Central memory CD4-positive, alpha-beta T cell (primary cell): ENCODE data around the gene SKIDA1.
A peak's percentile ranks its signal among the peaks of the same experiment; 100 is the strongest.

Experiments
- DNase-seq: peaks from one replicate; pipeline ENCODE4 v3.0.0; 2022

The SKIDA1 gene

DNA sequence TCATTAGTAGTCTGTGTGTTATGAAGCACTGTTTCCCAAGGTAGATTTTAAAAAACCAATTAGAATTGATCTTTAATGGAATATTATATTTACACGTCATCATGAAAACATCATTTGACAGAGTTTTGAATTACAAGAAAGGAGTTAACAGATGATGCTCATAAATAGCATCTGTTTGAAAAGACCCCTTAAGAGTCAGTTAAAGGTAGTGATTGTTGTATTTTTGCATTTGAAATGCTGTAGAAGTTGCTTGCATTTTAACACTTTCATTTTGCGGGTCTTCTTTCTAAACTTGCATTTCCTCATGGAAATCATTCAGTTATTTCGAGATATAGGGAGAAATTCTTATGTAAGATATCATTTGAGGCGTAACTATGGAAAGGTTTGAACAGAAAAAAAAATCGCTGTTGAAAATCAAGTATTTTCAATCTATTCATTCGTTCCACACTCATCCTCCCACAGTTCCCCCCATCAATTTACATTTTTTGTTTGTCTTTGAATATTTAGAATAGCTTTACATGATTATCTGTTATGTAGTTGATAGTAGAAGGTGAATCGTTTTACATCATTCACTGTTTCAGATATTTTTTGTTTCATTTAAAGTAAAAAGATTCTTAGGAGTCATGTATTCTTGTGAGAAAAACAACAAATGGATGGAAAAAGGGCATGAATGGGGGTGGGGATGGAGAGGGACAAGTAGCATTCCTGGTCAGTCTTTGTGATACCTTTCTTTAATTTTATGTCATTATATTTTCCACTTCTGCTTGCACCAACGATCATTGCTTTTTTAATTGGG is 3.0 kb upstream of the SKIDA1 start:
- DNase-seq: no peak

DNA sequence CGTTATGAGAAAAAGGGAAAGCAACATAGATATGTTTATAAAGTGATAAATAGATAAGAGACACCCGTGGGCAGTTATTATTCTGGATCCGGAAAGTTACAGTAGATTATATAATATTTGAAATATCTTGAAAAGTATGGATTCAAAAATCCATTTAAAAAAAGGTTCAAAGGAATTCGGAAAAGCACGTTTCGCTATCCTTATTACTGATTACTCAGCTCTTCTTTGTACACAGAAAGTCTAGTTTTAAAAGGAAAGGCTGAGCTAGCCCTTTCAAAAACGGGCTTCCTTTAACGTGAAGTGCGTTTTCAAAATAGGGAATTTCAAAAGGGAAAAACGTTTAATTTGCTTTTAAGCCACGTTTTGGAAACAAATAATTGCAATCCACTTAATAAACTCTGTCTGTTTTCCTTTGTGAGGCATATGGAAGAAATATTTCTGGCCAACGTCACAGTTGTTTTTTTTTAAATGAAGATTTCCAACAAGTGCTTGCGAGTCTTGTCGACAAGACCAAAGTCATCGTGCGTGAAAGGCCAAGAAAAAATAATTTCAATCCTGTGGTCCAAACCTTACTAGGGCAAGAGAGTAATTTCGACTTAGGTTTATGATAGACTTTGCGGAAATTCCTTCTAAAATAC is 2.2 kb upstream of the SKIDA1 start:
- no peak for DNase-seq

DNA sequence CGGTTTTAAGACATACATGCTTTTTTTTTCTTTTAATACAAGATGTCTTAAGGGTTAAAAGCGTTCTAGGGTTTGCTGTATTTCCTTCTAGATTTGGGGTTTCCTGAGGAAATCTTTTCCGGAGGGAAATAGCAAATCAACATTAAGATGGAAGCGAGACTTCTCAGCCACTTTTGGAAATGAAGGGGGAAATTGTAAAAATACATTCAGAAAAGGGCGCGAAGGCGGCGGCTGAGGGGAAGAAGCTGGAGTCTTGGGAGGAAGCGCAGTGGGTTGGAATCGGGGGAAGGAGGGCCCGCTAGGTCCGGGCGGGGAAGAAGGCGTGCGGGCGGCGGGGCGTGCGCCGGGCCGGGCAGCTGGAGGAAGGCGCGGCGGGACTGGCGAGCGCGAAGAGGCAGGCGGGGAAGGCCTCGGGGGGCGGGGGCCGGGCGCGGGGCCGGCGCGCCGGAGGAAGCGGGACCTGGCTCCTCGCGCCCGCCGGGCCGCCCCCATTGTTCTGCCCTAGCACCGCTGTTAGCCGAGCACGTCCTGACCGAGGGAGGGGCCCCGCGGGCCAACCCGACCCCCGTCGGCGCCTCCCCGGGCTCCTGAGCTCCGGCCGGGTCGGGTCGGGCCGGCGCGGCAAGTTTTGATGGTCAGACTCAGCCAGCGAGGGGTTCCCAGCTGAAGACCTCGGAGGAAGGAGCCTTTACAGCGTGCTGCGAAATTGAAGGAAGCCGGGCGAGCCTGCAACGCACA is 1.5 kb upstream of the SKIDA1 start:
- peak; percentile 32 for DNase-seq

DNA sequence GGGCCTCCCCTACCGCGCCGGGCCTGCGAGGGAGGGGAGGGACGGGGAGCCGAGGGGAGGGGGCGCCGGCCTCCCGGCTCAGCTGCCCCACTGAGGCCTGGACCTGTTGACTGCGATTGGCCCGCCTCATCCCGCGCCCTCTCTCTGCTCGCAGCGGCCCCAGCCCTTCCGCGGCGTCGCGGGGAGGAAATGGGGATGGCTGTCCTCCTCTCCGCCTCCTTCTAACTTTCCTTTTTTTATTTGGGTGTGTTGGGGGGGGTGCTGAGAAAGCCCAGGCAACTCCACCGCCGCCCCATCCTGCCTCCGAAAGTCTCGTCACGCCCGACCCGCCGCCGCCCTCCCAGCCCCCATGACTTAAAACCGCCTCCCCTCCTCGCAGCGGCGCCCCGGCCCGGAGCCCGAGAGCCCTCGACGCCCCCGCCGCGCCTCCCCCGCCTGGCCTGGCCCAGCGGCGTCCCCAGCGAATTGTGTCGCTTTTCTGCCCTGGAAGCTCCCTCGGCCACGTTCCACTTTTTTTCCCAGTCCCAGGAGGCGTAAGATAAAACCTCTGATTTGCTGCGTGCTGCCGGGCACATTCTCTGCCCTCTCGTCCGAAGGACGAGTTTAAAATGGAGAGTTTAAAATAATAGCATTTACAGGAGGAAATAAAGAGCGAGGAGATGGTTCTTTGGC is 842 bp upstream of the SKIDA1 start:
- DNase-seq: peak; percentile 65

DNA sequence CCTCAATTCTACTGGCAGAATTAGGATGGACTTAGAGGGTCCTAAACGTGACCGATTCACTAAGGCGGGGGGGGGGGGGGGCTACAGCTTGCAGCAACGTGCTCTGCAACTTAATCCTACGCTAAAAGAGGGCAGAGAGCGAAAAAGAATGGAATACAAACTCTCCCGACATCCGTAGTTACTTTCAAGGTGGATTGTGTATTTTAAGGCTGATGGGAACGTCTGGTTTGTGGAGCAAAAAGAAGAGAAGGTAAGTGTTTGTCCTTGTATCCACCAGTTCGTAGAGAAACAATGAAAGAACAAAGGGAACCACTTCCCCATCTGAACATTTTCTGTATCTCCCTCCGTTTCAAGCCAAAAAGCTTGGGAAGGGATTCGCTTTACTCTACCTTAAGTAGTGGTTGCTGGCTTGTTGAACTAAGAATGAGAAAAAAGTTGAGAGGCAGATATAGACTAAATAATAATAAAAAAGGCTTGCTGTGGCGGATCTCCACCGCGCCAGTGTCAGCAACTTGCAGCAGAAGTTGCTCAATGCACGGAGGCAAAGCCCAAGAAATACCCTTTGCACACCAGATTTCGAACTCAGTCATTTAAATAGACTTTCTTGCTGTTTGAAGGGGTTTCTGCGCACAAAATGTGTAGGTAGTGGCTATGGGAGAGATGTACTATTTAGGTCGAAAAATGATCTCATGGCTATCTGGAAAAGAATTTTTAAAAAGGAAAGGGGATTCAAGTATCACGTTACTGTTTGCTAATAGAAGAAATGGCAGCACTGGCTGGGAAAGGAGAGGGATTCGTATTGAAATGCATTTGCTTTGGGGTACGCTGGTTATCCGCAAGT is 736 bp downstream of the SKIDA1 start:
- no peak for DNase-seq

DNA sequence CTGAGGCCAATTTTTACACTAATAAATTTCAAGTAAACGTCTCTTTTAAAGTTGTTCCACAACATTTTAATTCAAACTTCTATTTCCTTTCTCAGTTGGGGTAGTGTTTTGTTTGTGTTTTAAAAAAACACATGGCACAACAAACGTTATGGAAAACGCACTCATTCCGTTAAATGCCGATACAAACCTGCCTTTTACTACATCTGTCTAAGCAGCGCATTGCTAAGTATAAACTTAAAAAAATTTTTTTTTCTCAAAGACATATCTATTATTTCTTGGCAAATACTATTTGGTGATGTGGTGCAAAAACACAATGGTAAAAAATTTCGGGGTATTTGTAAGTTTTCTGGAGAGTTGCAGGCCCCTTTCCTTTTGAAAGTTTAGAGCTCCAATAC is 1.4 kb downstream of the SKIDA1 start:
- DNase-seq: no peak

DNA sequence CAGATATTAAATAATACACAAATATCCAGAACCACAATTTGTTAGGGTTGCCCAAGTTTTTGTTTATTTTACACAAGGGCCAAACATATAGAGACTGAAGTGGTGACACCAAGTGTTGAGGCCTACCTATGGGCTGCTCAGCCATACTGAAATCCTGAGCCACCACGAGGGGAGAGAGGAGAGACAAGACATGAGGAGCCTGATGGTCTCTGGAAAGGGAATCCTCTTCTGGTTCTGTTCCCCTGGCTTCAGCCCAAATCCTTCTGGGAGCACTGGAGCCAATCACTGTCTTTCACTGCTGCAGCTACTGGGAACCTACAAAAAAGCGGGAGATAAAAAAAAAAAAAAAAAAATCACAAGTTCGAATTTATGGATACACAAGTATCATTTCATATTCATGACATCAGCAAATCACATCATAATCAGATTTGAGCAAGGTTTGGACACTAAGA is 1.9 kb downstream of the SKIDA1 start:
- DNase-seq: no peak

DNA sequence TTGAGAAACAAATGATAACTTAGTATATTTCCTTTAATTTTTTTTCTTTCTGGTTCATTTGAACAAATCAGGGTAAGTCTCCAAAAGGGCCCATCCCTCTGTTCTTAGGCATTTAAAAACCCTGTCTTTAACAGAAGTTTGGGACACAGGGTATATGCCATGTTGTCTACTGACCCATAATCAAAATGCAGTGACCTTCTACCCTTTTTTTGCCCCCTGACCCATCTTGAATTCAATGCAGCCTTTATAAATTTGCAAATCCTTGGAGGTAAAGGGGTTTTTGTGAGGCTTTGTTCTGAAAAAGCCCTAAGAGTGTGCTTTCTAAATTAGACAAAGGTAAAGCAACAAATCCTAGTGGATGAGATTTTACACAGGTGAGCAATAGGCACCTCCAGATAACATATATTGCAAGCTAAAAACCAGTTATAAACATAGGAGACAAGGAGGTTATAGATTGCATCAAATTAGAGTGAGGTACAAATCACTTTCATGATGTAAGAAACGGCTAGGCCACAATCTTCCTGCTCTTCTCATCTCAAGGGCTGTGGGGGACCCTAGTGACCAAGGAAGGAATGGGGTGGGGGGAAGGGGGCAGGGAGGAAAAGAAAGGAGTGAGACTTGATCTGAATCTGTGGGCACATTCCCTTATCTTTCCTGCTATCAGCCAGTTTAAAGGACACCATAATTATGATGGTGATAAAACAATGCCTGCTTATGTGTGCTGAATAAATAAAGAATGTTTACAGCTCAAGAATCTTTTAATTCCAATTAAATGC is 2.7 kb downstream of the SKIDA1 start:
- DNase-seq: no peak

DNA sequence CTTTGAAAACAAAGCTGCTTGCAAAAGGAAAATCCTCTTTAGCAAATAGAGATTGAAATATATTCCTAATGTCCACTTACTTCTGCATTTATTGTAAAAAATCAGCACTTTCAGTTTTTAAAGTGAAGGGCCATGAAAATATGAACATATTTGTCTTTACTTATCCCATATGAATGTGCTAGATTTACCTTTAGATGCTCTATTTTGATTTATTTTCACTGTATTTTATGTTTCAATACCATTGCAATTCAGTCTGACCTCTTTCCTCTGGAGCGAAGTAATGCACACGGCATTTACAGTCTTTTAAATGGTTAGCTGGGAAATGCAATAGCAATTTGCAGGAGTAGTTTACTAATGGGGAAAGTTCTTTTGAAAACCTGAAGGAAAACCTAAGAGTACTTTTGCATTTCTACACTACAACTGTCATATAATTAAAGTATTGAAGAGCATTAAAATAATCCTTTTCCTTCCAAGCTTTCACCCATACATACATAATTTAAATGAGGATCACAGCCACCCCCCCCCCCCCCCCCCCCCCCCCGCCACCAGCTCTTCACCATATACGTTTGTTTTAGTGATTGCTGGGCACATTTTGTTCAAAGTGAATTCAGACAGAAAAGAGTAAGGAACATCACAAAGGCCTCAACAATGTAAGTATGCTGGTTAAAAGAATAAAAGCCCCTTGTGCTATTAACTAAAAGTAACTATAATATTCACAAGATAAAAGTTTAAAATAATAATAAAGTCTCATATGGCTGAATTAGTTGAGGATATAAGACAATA is 3.5 kb downstream of the SKIDA1 start:
- no peak for DNase-seq

DNA sequence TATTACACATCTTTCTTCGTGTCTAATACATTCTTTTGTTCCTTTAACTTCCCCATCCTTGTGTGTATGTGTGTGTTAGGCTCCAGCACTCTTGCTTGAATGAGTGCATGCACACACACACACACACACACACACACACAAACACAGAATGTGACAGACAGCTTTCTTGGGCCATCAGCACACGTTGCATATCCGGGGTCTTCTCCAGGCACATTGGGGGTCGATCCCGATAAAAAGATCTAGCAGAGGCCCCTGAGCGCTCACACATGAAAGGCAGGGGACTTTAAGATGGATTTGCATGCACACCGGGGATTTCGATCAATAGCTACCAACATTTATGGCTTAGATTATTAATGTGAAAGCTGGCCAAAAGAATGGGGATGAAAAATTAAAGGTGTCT is 4.5 kb downstream of the SKIDA1 start:
- DNase-seq: no peak

DNA sequence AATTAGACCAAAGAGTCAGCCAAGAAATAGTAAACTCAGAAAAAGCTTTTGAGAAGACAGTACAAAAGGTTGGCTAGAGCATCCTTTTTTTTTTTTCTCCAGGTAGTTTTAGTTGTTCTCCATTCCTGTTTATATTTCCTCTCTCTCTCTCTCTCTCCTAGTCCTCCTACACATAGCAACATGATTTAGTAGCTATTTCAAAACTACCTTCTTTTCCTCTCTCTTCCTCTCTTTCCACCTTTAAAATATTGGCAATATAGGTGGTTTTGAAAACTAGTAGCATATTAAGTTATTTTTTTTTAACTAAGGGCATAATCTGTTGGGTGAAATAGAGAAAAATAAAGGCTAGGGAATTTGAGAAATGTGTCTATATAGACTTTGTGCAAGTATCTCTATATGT is 5.0 kb downstream of the SKIDA1 start:
- no peak for DNase-seq

DNA sequence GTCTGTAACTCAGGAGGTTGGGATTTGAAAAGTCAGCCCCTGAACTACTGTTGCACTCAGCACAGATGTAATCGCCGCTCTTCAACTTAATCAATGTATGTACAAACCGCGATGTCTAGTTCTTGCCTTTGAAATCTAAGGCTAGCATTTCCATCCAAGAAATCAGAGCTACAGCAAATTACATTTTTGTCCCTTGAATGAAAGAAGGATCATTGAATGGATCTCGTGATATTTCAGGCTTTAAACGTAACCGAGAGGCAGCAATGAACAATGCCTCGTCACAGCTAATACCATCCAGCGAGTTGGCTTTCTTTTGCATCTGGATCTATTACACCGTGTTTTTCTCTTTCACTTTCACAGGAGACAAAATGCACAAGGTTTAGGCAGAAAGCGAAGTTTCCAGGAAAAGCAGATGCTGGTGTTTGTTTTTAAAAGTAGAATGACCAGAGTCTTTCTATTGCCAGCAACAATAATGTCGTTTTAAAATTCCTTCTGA is 5.5 kb downstream of the SKIDA1 start:
- no peak for DNase-seq

DNA sequence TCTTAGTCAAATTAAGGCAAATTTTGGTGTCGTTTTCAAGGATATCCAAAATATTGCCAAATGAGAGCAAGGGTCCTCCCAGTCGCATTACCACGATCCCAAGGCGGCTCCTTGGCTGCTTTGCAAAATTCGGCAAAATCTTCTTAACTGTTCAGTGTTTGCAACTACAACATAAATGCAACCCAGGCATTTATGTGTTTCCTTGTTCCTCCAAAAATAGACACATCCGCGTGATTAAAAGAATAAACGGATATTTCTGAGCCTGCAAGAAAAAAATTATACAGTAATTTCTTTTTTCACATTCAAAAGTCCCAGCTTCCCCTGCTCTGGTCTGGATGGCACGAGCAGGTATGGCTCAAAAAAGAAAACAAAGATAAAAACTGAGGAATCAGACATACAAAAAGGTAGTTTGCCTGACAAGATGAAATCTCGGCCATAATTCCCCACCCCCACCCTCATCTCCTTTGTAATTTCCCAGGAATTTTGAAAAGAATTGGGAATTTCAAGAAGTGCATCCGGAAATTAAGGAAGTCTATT is 6.0 kb downstream of the SKIDA1 start:
- DNase-seq: no peak

DNA sequence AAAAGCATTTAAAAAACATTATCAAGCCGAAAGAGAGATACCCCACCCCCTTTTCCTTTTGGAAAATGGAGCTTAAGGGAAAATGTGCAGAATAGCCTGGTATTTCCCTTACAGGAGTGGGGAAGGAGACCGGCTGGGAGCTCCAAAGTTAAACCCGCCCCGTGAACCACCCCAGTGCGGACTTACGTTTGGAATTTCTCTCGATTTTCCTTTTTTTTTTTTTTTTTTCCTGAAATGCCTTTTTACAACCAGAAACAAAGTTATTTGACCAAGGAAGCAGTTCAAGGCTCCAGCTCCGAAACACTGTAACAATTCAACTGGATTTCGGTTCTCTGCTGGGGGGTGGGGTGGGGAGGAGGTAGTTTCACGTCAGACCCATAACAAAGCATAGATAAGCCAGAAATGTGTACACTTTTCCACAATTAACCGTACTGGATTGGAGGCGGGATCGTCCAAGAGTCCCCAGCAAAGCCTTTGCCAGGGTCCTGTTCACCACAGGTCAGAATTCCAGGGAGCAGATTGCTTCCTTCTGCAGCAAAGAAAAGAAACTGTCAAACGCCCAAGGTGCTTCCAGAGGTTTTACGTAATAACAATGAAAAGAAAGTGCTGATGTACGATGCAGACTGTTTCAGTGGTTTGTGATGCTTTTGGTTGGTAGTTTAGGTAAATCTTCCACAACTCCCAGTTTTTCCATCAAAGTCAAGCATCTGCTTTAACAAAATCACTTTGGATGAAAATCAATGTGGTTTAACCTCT is 6.7 kb downstream of the SKIDA1 start:
- DNase-seq: no peak

DNA sequence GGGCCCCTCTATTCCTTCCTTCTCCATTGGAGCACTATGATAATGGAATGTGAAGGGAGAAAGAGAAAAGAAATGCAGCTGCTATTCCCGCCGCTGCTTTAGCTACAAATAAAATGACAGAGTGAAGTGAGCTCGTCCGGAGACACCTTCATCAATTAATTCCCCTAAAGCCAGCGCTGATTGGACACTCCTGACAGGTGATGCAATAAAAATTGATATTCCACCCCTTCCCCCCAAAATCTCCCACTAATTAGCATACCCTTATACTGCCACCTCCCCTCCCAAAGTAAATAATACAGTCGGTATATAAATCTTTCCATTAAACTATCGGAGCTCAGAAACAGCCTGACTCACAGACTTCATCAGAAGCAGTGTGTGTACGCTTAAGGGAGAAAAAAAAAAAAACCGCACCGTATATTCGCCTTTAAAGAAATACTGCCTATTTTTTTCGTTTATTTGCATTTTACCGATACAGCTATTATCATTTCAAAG is 7.3 kb downstream of the SKIDA1 start:
- DNase-seq: no peak

DNA sequence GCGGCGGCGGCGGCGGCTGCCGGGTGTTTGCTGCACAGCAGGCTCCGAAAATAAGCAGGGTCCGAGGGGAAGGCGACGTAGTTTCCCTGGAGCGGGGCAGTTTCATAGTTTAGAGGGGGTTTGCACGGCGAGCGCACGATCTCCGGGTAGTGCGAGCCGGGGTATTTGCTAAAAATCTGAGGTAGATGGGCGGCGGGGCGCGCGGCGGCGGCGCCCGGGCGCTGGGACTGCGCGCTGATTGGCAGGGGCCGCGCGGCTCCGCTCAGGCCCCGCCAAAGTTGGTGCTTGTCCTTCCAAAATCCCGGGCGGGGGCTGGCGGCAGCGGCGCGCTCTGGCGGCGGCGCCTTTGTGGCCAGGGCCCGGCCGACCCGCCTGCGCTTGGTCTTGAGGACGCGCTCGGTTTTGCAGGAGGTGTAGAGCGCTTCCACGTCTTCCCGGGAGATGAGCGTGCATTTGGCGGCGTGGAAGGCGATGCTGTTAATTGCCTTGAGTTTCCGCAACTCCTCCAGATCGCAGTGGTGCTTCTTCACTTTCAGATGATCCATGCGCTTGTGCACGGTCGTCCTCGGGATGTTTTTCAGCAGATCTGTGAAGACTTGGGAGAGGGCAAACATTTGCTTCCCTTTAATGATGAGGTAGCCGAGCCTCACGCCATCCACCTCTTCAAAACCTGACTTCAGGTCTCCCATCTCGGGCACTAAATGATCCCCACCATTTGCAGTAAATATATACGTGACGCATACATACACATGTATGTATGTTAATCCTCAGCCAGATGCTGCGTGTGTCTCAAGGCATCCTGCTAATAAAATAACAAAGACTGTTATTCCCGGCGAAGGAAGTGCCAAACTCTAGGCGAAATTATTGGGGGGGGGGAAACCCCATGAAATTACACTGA is 8.1 kb downstream of the SKIDA1 start:
- no peak for DNase-seq

DNA sequence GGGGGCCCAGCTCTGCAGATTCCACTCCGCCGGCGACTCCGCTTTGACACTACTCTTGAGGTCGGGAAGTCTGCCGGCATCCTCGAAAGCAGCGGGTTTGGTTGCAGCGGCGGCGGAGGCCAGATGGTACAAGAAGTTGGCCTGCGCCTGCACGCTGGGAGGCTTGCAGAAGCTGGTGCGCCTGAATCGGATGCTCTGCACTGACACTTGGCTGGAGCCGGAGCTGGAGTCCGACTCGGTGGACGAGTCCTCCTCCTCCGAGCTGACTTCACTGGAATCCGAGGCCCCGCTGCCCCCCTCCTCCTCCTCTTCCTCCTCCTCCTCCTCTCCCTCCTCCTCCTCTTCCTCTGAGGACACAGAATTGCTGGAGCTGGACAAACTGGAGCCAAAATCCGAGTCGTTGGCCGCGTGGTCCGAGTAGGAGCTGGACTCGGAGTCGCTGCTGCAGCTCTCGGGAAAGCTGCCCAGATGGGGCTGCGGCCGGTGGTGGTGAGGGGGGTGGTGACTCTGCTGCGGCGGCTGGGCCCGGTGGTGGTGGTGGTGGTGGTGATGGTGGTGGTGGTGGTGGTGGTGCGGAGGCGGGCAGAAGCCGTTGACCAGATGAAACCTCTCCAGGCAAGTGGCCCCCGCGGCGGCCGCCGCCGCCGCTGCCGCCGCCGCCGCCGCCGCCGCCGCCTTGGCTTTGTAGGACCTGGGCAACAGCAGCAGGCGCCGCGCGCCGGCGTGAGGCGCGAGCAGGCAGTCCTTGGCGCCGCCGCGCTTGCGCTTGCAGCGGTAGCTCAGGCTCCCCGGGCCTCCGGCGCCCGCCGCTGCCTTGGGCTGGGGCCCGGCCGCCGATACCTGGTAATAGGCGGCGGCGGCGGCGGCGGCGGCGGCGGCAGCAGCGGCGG is 9.0 kb downstream of the SKIDA1 start:
- peak; percentile 40 for DNase-seq
